Stimulated activated CD8-positive, alpha-beta memory T cell treated with anti-CD3 and anti-CD28 coated beads, Interleukin-12 subunit alpha, Interleukin-12 subunit beta, amount 100 ng/mL, for 24 hours (primary cell): ENCODE data around the gene MIEN1.
"Not testable (repeated sequence)": the region's sequence is repeated elsewhere in the genome, so short reads cannot be mapped to it uniquely, and the experiment has no call there.

Experiments
- DNase-seq: peaks from one replicate; pipeline ENCODE4 v3.0.0-alpha.2; 2020; ENCODE audit errors: extremely low read depth

The MIEN1 gene

DNA sequence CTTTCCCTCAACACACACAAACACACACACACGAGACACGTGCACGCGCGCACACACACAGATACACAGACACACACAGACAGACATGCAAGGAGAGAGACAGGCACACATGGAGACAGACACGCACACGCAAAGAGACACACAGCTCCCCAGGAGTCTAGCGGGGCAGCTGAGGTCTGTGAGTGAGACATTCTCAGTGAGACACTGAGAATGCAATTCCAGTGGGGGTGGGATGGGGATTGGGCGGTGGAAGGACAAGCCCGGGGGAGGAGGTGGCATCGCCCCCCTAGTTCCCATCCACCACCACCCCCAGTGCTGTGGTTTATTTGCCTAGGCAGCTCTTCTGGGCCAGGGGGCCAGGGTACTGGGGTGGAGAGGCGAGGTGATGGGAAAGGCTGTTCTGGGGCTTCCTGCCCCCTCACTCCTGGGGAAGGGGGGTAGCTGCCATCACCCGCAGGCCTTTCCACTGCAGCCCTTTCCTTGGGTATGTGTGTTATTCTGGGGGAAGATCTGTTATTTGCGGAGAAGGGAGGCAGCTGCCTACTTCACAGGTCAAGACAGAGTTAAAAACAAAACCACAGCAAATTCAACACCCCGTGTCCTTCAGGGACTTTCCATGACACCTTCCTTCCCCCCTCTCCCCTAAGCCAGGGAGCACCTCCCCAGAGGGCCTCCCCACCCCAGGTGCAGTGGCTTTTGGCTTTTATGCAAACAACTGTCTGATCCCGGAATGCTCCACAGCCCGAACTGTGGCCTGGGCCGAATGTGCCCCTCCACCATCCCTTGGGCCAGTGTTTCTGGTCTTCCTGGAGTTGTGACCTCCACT is 25.4 kb upstream of the MIEN1 start:
- DNase-seq, result no peak

DNA sequence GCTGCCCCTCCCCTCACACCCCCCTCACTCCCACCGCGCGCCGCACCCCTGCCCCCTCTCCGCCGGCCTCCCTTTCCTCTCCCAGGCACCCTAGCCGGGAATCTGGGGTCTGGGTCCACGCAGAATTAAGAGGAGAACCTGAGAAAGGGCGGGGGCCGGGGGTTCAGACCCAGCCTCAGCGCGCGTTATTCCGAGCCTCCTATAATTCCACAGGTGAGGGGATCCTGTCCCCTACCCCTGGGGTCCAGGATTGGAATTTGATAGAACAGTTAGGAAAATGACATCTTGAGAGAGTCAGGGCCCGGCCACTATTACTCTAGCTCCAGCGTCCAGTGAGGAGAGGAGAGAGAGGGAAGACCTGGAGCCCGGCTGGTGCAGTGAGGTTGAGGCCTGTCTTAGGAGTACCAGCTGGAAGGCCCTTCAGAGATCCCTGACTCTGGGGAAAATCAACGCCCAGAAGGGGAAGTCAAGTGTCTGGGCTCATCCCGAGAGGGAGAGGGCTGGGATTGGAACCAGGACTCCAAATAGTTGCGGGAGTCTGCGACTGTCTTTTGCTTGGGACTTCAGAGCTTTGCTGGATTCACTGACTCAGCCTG is 24.7 kb upstream of the MIEN1 start:
- DNase-seq, result no peak

- DNase-seq, result peak; percentile 93
These were observed 24.0 kb upstream of the MIEN1 start for GRCh38 chr17:39754161-39754957.

DNA sequence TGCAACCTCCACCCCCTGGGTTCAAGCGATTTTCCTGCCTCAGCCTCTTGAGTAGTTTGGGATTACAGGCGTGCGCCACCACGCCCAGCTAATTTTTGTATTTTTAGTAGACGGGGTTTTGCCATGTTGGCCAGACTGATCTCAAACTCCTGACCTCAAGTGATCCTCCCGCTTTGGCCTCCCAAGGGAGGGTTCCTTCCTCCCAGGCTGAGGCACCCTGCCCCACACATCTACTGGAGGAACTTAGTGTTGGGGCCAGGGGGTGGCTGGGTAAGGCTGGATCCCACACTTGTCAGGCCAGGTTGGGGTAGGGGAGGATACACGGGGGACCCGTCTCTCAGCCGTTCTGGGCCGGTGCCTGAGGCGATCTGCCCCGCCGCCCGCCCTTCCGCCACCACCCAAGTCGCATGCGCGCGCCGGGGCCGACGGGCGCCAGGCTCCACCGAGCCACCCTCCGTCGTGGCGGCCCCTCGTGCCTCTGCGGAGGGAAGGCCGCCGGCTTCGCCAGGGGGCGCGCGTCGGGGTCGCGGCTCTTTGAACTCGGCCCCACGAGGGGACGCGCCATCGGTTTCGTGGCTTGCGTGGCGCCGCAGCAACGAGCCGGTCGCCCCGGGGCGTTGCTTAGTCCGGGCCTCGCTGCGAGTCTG is 23.3 kb upstream of the MIEN1 start:
- DNase-seq, result peak; percentile 42

DNA sequence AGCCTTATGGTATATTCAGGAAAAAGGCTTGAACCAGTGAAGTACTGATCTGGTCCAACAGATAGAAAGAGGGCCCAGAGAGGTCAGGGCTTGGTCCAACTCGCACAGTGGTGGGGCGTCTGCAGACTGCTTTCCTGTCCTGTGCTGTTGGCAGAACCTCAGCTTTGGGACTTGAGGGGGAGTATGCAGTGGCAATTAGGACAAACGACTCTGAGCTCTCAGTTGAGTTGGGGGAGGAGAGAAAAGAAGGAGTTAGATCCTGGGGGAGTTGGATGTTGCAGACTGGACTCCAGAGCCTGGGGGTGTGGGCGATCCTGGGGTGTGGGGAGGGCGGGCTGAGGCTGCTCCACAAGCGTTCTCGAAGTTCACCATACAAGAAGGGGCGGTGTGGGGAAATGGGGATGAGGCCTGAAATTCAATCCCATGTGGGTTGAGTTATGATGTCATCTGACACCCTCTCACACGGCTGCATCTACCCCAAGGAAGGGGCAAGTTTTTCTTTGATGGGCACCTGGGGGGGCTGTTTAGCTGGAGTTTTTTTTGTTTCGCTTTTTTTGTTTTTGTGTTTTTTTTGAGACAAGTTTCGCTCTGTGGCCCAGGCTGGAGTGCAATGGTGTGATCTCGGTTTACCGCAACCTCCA is 22.0 kb upstream of the MIEN1 start:
- DNase-seq, result no peak

- DNase-seq, result no peak
These were observed 21.3 kb upstream of the MIEN1 start for GRCh38 chr17:39751637-39752036.

- DNase-seq, result no peak
These were observed 20.7 kb upstream of the MIEN1 start for GRCh38 chr17:39751016-39751543.

GRCh38 chr17:39750131-39751015 is 20.0 kb upstream of the MIEN1 start:
- DNase-seq, result no peak

- not testable (repeated sequence) for DNase-seq
These were observed 18.2 kb upstream of the MIEN1 start for GRCh38 chr17:39748444-39749034.

- no peak for DNase-seq
These were observed 17.4 kb upstream of the MIEN1 start for GRCh38 chr17:39747745-39748144.

- DNase-seq, result no peak
These were observed 15.8 kb upstream of the MIEN1 start for GRCh38 chr17:39746145-39746461.

DNA sequence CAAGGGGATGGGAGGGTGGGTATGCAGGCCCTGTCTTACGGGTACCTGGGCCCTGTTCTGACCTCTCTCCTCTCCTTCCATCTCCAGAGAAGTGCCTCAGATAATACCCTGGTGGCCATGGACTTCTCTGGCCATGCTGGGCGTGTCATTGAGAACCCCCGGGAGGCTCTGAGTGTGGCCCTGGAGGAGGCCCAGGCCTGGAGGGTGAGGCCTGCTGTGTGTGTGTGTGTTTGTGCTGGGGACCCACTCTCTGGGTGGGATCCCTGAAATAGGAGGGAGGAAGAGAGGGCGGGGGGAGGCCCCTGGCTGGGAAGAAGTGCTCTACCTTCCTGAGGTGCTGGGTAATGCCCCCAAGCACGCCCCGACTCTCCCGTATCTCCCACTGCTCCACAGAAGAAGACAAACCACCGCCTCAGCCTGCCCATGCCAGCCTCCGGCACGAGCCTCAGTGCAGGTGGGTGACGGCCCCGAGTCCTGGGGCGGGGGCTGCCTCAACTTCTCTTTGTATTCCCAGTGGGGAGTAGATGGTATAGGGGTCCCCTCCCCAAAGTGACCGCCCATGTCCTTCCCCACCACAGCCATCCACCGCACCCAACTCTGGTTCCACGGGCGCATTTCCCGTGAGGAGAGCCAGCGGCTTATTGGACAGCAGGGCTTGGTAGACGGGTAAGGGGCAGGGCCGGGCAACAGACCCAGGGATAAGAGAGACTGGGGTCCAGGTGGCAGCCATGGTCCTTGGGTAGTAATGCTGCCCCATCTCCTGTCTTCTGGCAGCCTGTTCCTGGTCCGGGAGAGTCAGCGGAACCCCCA is 15.2 kb upstream of the MIEN1 start:
- DNase-seq, result no peak

- DNase-seq, result no peak
These were observed 14.5 kb upstream of the MIEN1 start for GRCh38 chr17:39744836-39745215.

- no peak for DNase-seq
These were observed 13.9 kb upstream of the MIEN1 start for GRCh38 chr17:39744075-39744835.

- no peak for DNase-seq
These were observed 12.6 kb upstream of the MIEN1 start for GRCh38 chr17:39742856-39743436.

DNA sequence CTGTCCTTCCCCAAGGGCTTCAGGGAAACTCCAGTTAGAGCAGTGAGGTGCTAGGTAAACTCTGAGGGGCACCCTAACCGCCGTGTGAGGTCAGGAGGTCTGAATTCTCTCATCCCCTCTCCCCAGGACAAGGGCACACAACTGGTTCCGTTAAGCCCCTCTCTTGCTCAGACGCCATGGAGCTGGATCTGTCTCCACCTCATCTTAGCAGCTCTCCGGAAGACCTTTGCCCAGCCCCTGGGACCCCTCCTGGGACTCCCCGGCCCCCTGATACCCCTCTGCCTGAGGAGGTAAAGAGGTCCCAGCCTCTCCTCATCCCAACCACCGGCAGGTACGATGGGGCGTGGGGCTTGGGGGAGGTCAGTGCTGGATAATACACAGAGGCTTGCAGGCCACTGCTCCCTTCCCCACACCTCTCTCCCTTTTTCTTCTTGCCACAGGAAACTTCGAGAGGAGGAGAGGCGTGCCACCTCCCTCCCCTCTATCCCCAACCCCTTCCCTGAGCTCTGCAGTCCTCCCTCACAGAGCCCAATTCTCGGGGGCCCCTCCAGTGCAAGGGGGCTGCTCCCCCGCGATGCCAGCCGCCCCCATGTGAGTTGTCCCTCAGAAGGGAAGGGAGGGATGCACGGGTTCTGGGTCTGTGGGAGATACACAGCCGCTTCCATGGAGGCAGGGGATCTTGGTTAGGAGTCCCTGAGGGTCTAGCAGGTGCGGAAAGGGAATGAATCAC is 12.0 kb upstream of the MIEN1 start:
- no peak for DNase-seq

DNA sequence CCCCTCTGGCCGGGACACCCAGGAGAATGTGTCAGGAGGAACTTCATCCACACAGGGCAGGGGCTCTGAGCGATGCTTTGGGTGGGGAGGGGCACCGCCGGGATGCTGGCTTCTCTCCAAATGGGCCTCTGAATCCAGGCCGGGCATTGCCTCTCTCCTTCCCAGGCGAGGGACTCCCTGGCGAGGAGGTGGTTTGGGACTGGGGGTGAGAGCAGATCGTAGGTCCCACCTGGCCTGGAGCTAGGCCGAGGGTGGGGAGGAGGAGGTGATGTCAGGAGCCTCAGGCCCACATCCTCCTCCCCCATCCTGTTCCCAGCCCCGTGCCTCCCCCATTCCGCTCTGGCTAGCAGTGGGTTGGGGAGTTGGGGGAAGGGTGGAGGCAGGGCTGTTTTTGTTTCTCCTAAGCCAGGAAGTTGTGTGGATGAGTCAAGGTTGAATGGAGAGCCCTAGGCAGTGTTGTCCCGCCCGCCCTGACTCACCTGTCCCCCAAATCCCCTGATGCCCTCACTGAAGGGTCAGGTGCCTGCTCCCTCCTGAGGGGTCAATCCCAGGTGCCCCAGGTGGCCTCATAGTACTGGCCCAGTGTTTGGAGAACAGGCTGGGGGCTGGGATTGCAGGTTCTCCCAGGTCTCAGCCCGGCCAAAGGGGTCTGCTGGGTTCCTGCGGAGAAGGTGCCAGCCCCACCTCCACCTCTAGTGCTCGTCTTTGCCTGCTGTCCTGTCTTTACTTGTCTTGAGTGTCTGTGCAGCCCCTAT is 10.2 kb upstream of the MIEN1 start:
- no peak for DNase-seq
